ENCODE measurements around the gene STRIP1. TPM values are rescaled to one million over a fixed set of nuclear protein-coding genes. Genes with fewer than 3 reads are reported as not detected.

The STRIP1 gene
- total and polyA plus RNA-seq, 2 donors (not counting 3 experiments of a cell fraction or from before 2014, with no cell fraction given): 26.2 to 42.1 TPM

GRCh38 chr1:110091791-110092190, 57.4 kb downstream of the STRIP1 start:
- Histone ChIP-seq H3K79me2 (ENCODE audit: control insufficient read depth, insufficient read depth, low read length) (no peaks in the 10 kb centered on the region), H3K4me2 (ENCODE audit: insufficient read depth, low read length) (no peak overlapping the region), H3K27ac (ENCODE audit: insufficient read depth, low read depth, low read length) (no peak overlapping the region), H3K9me1 (replicated peaks; ENCODE audit: control insufficient read depth, extremely low read depth, insufficient read depth, low read length) (no peaks in the 10 kb centered on the region), H3K36me3 (ENCODE audit: control insufficient read depth in 2 of 2, extremely low read depth in 1 of 2, insufficient read depth in 2 of 2, low read length in 2 of 2) (no peaks in the 10 kb centered on the region), H3K9ac (replicated peaks; ENCODE audit: extremely low read depth, insufficient read depth, low read length) (no peak overlapping the region), H3K4me1 (ENCODE audit: control insufficient read depth, extremely low read depth, insufficient read depth, low read length) (no peaks in the 10 kb centered on the region), H4K20me1 (replicated peaks; ENCODE audit: control insufficient read depth, extremely low read depth, insufficient read depth, low read length) (no peaks in the 10 kb centered on the region), H2AFZ (ENCODE audit: low read depth, low read length) (no peak overlapping the region), H3K27me3 (ENCODE audit: control insufficient read depth in 2 of 2, insufficient read depth in 2 of 2, low read length in 2 of 2) (peaks cover 12% of the 10 kb centered on the region in 2 experiments), H3K9me3 (replicated peaks; ENCODE audit: control insufficient read depth, insufficient read depth, low read length) (no peaks in the 10 kb centered on the region), H3K4me3 (replicated peaks in 1 of 3; ENCODE audit: insufficient read depth in 1 of 3, low read depth in 1 of 3, low read length in 3 of 3) (no peak overlapping the region)
- DNase-seq (ENCODE audit: low read depth, low spot score) (no peak), FAIRE-seq (no peak)
- POLR2A ChIA-PET: no interaction called here
- dilution Hi-C loops (cut with MboI; ENCODE audit: extremely low pct_ligation_motif_present, low sequenced_read_pairs) (no loop called here), intact Hi-C loops (cut with micrococcal nuclease) (no loop called here)
- CTCF ChIA-PET: interaction anchor here (1.0 to 8.3 kb wide), 9 partner anchors 9 to 404 kb away, joined by 3 to 272 read pairs (median 6); no protein-coding TSS in a partner anchor
- TF ChIP-seq POLR2A (IDR thresholded peaks at IDR 0.05; ENCODE audit: low read depth, low read length) (no peak), EZH2 (IDR thresholded peaks at IDR 0.05; ENCODE audit: borderline replicate concordance, low read depth, low read length, severe bottlenecking) (no peak), FOS (IDR thresholded peaks at IDR 0.05; ENCODE audit: borderline replicate concordance, insufficient read depth, low read length) (no peak), JUN (IDR thresholded peaks at IDR 0.05; ENCODE audit: borderline replicate concordance, insufficient read depth, insufficient read length, low read depth) (no peak), MYC (IDR thresholded peaks at IDR 0.05; ENCODE audit: low read depth, low read length) (no peak), GATA2 (IDR thresholded peaks at IDR 0.05; ENCODE audit: insufficient read depth, insufficient read length, low read depth, low read length) (no peak), POLR2AphosphoS5 (IDR thresholded peaks at IDR 0.05; ENCODE audit: insufficient read depth, low read depth, low read length) (no peak)
- TF ChIP-seq, protein P1, sequence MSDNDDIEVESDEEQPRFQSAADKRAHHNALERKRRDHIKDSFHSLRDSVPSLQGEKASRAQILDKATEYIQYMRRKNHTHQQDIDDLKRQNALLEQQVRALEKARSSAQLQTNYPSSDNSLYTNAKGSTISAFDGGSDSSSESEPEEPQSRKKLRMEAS (IDR thresholded peaks at IDR 0.05; ENCODE audit: insufficient read depth, insufficient read length): no peak
- TF ChIP-seq, protein P2, sequence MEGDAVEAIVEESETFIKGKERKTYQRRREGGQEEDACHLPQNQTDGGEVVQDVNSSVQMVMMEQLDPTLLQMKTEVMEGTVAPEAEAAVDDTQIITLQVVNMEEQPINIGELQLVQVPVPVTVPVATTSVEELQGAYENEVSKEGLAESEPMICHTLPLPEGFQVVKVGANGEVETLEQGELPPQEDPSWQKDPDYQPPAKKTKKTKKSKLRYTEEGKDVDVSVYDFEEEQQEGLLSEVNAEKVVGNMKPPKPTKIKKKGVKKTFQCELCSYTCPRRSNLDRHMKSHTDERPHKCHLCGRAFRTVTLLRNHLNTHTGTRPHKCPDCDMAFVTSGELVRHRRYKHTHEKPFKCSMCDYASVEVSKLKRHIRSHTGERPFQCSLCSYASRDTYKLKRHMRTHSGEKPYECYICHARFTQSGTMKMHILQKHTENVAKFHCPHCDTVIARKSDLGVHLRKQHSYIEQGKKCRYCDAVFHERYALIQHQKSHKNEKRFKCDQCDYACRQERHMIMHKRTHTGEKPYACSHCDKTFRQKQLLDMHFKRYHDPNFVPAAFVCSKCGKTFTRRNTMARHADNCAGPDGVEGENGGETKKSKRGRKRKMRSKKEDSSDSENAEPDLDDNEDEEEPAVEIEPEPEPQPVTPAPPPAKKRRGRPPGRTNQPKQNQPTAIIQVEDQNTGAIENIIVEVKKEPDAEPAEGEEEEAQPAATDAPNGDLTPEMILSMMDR (IDR thresholded peaks at IDR 0.05; ENCODE audit: extremely low read depth in 1 of 2, insufficient read depth in 1 of 2, low read depth in 1 of 2, low read length in 2 of 2): no peak
- BruUV-seq (replicated peaks): no TSS peak

All from endothelial cell of umbilical vein (primary cell).